ENCODE results near the gene NPC1L1. TPM values are rescaled to one million over a fixed set of nuclear protein-coding genes. Genes with fewer than 3 reads are reported as not detected.

Gene NPC1L1
- 5.9 and 6.5 TPM in 2 replicates for total RNA-seq (2022)
- Bru-seq, nascent RNA = percentile 45 among the genes with signal in this experiment
- percentile 57 among the genes with signal in this experiment for BruChase-seq, experiment 1, labeled RNA remaining after a 2-hour chase
- BruChase-seq, experiment 2, labeled RNA remaining after a 6-hour chase = percentile 53 among the genes with signal in this experiment
- long read RNA-seq, full-length matches to known transcripts = 1 of 10 reads
- long read RNA-seq, partial matches to known transcripts = 5 of 10 reads
- long read RNA-seq, other reads (novel, unspliced or antisense) = 4 of 10 reads

GRCh38 chr7:44541028-44541869 lies at the start of gene NPC1L1:
NPC1L1 (minus strand) TSS chr7:44541330; CDS start chr7:44541259, 71 bp downstream.
- H3K27ac Mint-ChIP-seq (ENCODE audit: unreplicated experiment) = peak within 1 kb of the TSS; percentile 66
- POLR2A ChIA-PET = no interaction called here
- H3K9me3 ChIP-seq = no peaks in the 10 kb centered on the region
- no peak within 1 kb of the TSS for H3K4me3 Mint-ChIP-seq (ENCODE audit: unreplicated experiment)
- intact Hi-C loops (cut with micrococcal nuclease; ENCODE audit: unreplicated experiment) = loop anchor here (2.0 kb wide), 1 partner anchor 50 kb away; the partner anchor contains the start of gene NUDCD3
- H3K9me3 Mint-ChIP-seq (ENCODE audit: unreplicated experiment) = no peaks in the 10 kb centered on the region
- no TSS peak for BruUV-seq (replicated peaks)
- H3K4me1 Mint-ChIP-seq (ENCODE audit: low read depth, unreplicated experiment) = peaks cover 27% of the 10 kb centered on the region
- no peak for TF ChIP-seq CTCF (IDR thresholded peaks at IDR 0.05; ENCODE audit: insufficient read depth in 1 of 2, low read depth in 1 of 2, low read length in 1 of 2, severe bottlenecking in 1 of 2, unreplicated experiment in 1 of 2)
- no peaks in the 10 kb centered on the region for H3K27me3 Mint-ChIP-seq (ENCODE audit: insufficient read depth, unreplicated experiment)
- no peaks in the 10 kb centered on the region for H3K36me3 Mint-ChIP-seq (ENCODE audit: insufficient read depth, unreplicated experiment)
- CTCF ChIA-PET = interaction anchor here (1.5 kb wide), 1 partner anchor 24 kb away, joined by 3 read pairs; no protein-coding TSS in a partner anchor
- peaks cover 31% of the 10 kb centered on the region for H3K4me1 ChIP-seq
- DNase-seq = peak; percentile 62 to 77
- H3K4me3 ChIP-seq (ENCODE audit: low read depth, low read length) = peak within 1 kb of the TSS; percentile 21
- no peaks in the 10 kb centered on the region for H3K27me3 ChIP-seq (replicated peaks; ENCODE audit: control insufficient read depth, insufficient read depth, low read length)
- peaks cover 1% of the 10 kb centered on the region for H3K36me3 ChIP-seq (ENCODE audit: control insufficient read depth, insufficient read depth, low read length)

- Mint-ChIP-seq H3K27me3 (ENCODE audit: insufficient read depth, unreplicated experiment) (peaks cover 3% of the 10 kb centered on the region), H3K4me1 (ENCODE audit: low read depth, unreplicated experiment) (peaks cover 5% of the 10 kb centered on the region), H3K4me3 (ENCODE audit: unreplicated experiment) (no peak overlapping the region), H3K9me3 (ENCODE audit: unreplicated experiment) (no peaks in the 10 kb centered on the region), H3K27ac (ENCODE audit: unreplicated experiment) (no peak overlapping the region), H3K36me3 (ENCODE audit: insufficient read depth, unreplicated experiment) (no peaks in the 10 kb centered on the region)
- Histone ChIP-seq H3K4me3 (ENCODE audit: low read depth, low read length) (no peak overlapping the region), H3K27me3 (replicated peaks; ENCODE audit: control insufficient read depth, insufficient read depth, low read length) (no peaks in the 10 kb centered on the region), H3K36me3 (ENCODE audit: control insufficient read depth, insufficient read depth, low read length) (no peaks in the 10 kb centered on the region), H3K9me3 (no peaks in the 10 kb centered on the region), H3K4me1 (no peaks in the 10 kb centered on the region)
- no peak for TF ChIP-seq CTCF (IDR thresholded peaks at IDR 0.05; ENCODE audit: insufficient read depth in 1 of 2, low read depth in 1 of 2, low read length in 1 of 2, severe bottlenecking in 1 of 2, unreplicated experiment in 1 of 2)
- ChIA-PET CTCF (interaction anchor here (0.7 kb wide), 1 partner anchor 545 kb away, joined by 3 read pairs; no protein-coding TSS in a partner anchor), POLR2A (no interaction called here)
- intact Hi-C loops (cut with micrococcal nuclease; ENCODE audit: unreplicated experiment) = no loop called here
- BruUV-seq (replicated peaks) = no TSS peak
- no peak for DNase-seq
Measured at GRCh38 chr7:44590910-44591309, 49.8 kb upstream of the NPC1L1 start.

Measured in Caco-2 (cell line).